Mesendoderm (in vitro differentiated cells): Measurements from ENCODE around the gene ABCA4.

Source experiments
- DNase-seq: peaks from one replicate; pipeline ENCODE4 v3.0.0; 2013
- H2AK5ac ChIP-seq: 2 replicates; pipeline ENCODE4 v1.6.1; 2013; ENCODE audit warnings: low read length, inconsistent platforms
- H2BK120ac ChIP-seq: 2 replicates; pipeline ENCODE4 v1.6.1; 2013; ENCODE audit warnings: low read depth, mild to moderate bottlenecking, low read length, moderate library complexity, mixed read lengths
- H2BK15ac ChIP-seq: replicated peaks from 2 replicates; pipeline ENCODE4 v1.6.1; 2013; ENCODE audit warnings: low read depth, mild to moderate bottlenecking, moderate library complexity
- H2BK5ac ChIP-seq: 2 replicates; pipeline ENCODE4 v1.6.1; 2013; ENCODE audit warnings: low read length, inconsistent platforms
- H3K18ac ChIP-seq: 2 replicates; pipeline ENCODE4 v1.6.1; 2013; ENCODE audit warnings: mild to moderate bottlenecking, low read length, mixed read lengths
- H3K23ac ChIP-seq: one replicate; pipeline ENCODE4 v1.6.1; 2013; ENCODE audit warnings: low read length
- H3K27ac ChIP-seq: 2 replicates; pipeline ENCODE4 v1.5.1; 2013; ENCODE audit warnings: low read depth, mild to moderate bottlenecking, inconsistent platforms, low read length, moderate library complexity
- H3K27me3 ChIP-seq: 2 replicates; pipeline ENCODE4 v1.6.1; 2013; ENCODE audit warnings: low read length, control low read depth, mild to moderate bottlenecking, inconsistent platforms; ENCODE audit not compliant: insufficient read depth, poor library complexity
- H3K36me3 ChIP-seq: 2 replicates; pipeline ENCODE4 v1.6.1; 2013; ENCODE audit warnings: low read length, inconsistent platforms; ENCODE audit not compliant: control insufficient read depth, insufficient read depth
- H3K4ac ChIP-seq: one replicate; pipeline ENCODE4 v1.6.1; 2013; ENCODE audit warnings: low read depth, mild to moderate bottlenecking, low read length, moderate library complexity
- H3K4me1 ChIP-seq: 2 replicates; pipeline ENCODE4 v1.6.1; 2013; ENCODE audit warnings: low read depth, low read length, inconsistent platforms; ENCODE audit not compliant: control insufficient read depth
- H3K4me2 ChIP-seq: 2 replicates; pipeline ENCODE4 v1.6.1; 2013; ENCODE audit warnings: low read length
- H3K4me3 ChIP-seq: 2 replicates; pipeline ENCODE4 v1.5.1; 2013; ENCODE audit warnings: mild to moderate bottlenecking, low read length
- H3K56ac ChIP-seq: one replicate; pipeline ENCODE4 v1.6.1; 2013; ENCODE audit warnings: low read length
- H3K79me1 ChIP-seq: 2 replicates; pipeline ENCODE4 v1.6.1; 2013; ENCODE audit warnings: low read length, inconsistent platforms
- H3K79me2 ChIP-seq: 2 replicates; pipeline ENCODE4 v1.6.1; 2013; ENCODE audit warnings: mild to moderate bottlenecking, low read length; ENCODE audit not compliant: control insufficient read depth, insufficient read depth
- H3K9ac ChIP-seq: 2 replicates; pipeline ENCODE4 v1.6.1; 2013; ENCODE audit warnings: low read length, inconsistent platforms
- H4K5ac ChIP-seq: one replicate; pipeline ENCODE4 v1.6.1; 2013; ENCODE audit warnings: low read length
- H4K8ac ChIP-seq: one replicate; pipeline ENCODE4 v1.6.1; 2013; ENCODE audit warnings: low read depth, mild to moderate bottlenecking, control low read depth, low read length, moderate library complexity
- WGBS: extraction: QIAGEN DNeasy Blood & Tissue Kit; methylation state at CpG from one replicate; pipeline ENCODE4 v1.1.7; 2013; ENCODE audit warnings: low lambda C conversion rate, missing lambda C conversion rate; ENCODE audit not compliant: insufficient coverage; ENCODE audit errors: extremely low coverage; 5-methylcytosine and 5-hydroxymethylcytosine counted together

ABCA4 gene

GRCh38 chr1:94015489-94015817, 105.5 kb downstream of the ABCA4 start:
- Histone ChIP-seq H3K27ac (no peak overlapping the region), H3K18ac (no peak overlapping the region), H4K5ac (no peak overlapping the region), H2BK15ac (no peak overlapping the region), H3K4me1 (peaks cover 4% of the 10 kb centered on the region), H3K9ac (no peak overlapping the region), H3K56ac (no peak overlapping the region), H3K27me3 (no peaks in the 10 kb centered on the region), H2AK5ac (no peak overlapping the region), H3K23ac (no peak overlapping the region), H2BK120ac (no peak overlapping the region), H2BK5ac (no peak overlapping the region), H3K4me2 (no peak overlapping the region), H4K8ac (no peak overlapping the region), H3K4me3 (no peak overlapping the region), H3K4ac (no peak overlapping the region), H3K79me2 (no peaks in the 10 kb centered on the region), H3K36me3 (no peaks in the 10 kb centered on the region), H3K79me1 (no peaks in the 10 kb centered on the region)
- no peak for DNase-seq
- no CpG with 5 or more reads among the region's 3 CpGs for WGBS

GRCh38 chr1:94014635-94015488, 106.1 kb downstream of the ABCA4 start:
- no peak overlapping the region for H4K5ac ChIP-seq
- H3K4me2 ChIP-seq, result no peak overlapping the region
- H2BK120ac ChIP-seq, result no peak overlapping the region
- H3K36me3 ChIP-seq, result no peaks in the 10 kb centered on the region
- no peak overlapping the region for H2BK15ac ChIP-seq
- H2AK5ac ChIP-seq, result no peak overlapping the region
- no CpG with 5 or more reads among the region's 6 CpGs for WGBS
- peaks cover 4% of the 10 kb centered on the region for H3K4me1 ChIP-seq
- no peak overlapping the region for H3K18ac ChIP-seq
- no peak overlapping the region for H3K4ac ChIP-seq
- no peak overlapping the region for H3K4me3 ChIP-seq
- DNase-seq, result no peak
- H4K8ac ChIP-seq, result no peak overlapping the region
- H3K27ac ChIP-seq, result no peak overlapping the region
- H2BK5ac ChIP-seq, result no peak overlapping the region
- H3K79me1 ChIP-seq, result no peaks in the 10 kb centered on the region
- no peak overlapping the region for H3K9ac ChIP-seq
- H3K27me3 ChIP-seq, result no peaks in the 10 kb centered on the region
- H3K23ac ChIP-seq, result no peak overlapping the region
- H3K79me2 ChIP-seq, result no peaks in the 10 kb centered on the region
- H3K56ac ChIP-seq, result no peak overlapping the region

- no CpG with 5 or more reads among the region's 6 CpGs for WGBS
- H2BK5ac ChIP-seq, result no peak overlapping the region
These were observed 106.9 kb downstream of the ABCA4 start for GRCh38 chr1:94014087-94014486.

GRCh38 chr1:94013367-94013878, 107.5 kb downstream of the ABCA4 start:
- Histone ChIP-seq H2BK5ac (no peak overlapping the region), H3K18ac (no peak overlapping the region), H3K9ac (no peak overlapping the region), H4K5ac (no peak overlapping the region), H3K4me2 (no peak overlapping the region), H3K56ac (no peak overlapping the region), H4K8ac (no peak overlapping the region), H3K79me2 (no peaks in the 10 kb centered on the region), H3K36me3 (no peaks in the 10 kb centered on the region), H3K79me1 (no peaks in the 10 kb centered on the region), H3K4me3 (no peak overlapping the region), H3K23ac (no peak overlapping the region), H3K4ac (no peak overlapping the region), H3K4me1 (peaks cover 4% of the 10 kb centered on the region), H3K27me3 (no peaks in the 10 kb centered on the region), H2BK15ac (no peak overlapping the region), H3K27ac (no peak overlapping the region), H2BK120ac (no peak overlapping the region), H2AK5ac (no peak overlapping the region)
- no peak for DNase-seq
- no CpG with 5 or more reads among the region's 8 CpGs for WGBS

More at GRCh38 chr1:94014087-94014486, 106.9 kb downstream of the ABCA4 start:
- no peak overlapping the region for H2AK5ac ChIP-seq
- H3K79me2 ChIP-seq, result no peaks in the 10 kb centered on the region
- H3K4me1 ChIP-seq, result peaks cover 4% of the 10 kb centered on the region
- no peaks in the 10 kb centered on the region for H3K27me3 ChIP-seq
- no peak overlapping the region for H3K4ac ChIP-seq
- no peaks in the 10 kb centered on the region for H3K36me3 ChIP-seq
- H3K18ac ChIP-seq, result no peak overlapping the region
- no peak overlapping the region for H2BK15ac ChIP-seq
- no peak overlapping the region for H2BK120ac ChIP-seq
- no peak for DNase-seq
- no peak overlapping the region for H3K27ac ChIP-seq
- H3K79me1 ChIP-seq, result no peaks in the 10 kb centered on the region
- H3K23ac ChIP-seq, result no peak overlapping the region
- no peak overlapping the region for H4K8ac ChIP-seq
- H4K5ac ChIP-seq, result no peak overlapping the region
- no peak overlapping the region for H3K4me2 ChIP-seq
- no peak overlapping the region for H3K56ac ChIP-seq
- H3K4me3 ChIP-seq, result no peak overlapping the region
- H3K9ac ChIP-seq, result no peak overlapping the region

- Histone ChIP-seq H3K36me3 (no peaks in the 10 kb centered on the region), H3K4me2 (no peak overlapping the region), H3K27ac (no peak overlapping the region), H4K5ac (no peak overlapping the region), H3K4me3 (no peak overlapping the region), H3K9ac (peak overlapping the region; percentile 13), H3K4me1 (peaks cover 4% of the 10 kb centered on the region), H4K8ac (no peak overlapping the region), H3K56ac (no peak overlapping the region), H3K79me1 (no peaks in the 10 kb centered on the region), H3K23ac (no peak overlapping the region), H2BK15ac (no peak overlapping the region), H2AK5ac (no peak overlapping the region), H3K4ac (no peak overlapping the region), H3K79me2 (no peaks in the 10 kb centered on the region), H3K18ac (no peak overlapping the region), H2BK120ac (no peak overlapping the region), H2BK5ac (no peak overlapping the region), H3K27me3 (no peaks in the 10 kb centered on the region)
- DNase-seq, result peak; percentile 57
- no CpG with 5 or more reads among the region's 19 CpGs for WGBS
These were observed 108.1 kb downstream of the ABCA4 start for GRCh38 chr1:94012708-94013366.
